Thoracic aorta (tissue), 2 donors: ENCODE results near the gene PKD1. TPM values are rescaled to one million over a fixed set of nuclear protein-coding genes. Genes with fewer than 3 reads are reported as not detected.
A peak's percentile ranks its signal among the peaks of the same experiment; 100 is the strongest.
"Not testable (repeated sequence)": the region's sequence is repeated elsewhere in the genome, so short reads cannot be mapped to it uniquely, and the experiment has no call there.

ENCODE experiments used
- ATAC-seq: fragments of 150-250 bp; one replicate; pipeline ENCODE4 v1.8.0; 2017; ENCODE audit warnings: low read depth; ENCODE audit not compliant: insufficient number of reproducible peaks, low FRiP score
- DNase-seq: peaks from one replicate; pipeline ENCODE4 v3.0.0-alpha.2; 2020; ENCODE audit warnings: low spot score
- H3K27ac ChIP-seq, 2 donors: fragments of 200-600 bp; sonication (generic); 1 replicate in 1 of 2; 2 replicates in 1 of 2; pipeline ENCODE4 v1.5.1; 2016; ENCODE audit warnings: mild to moderate bottlenecking in 2 of 2, moderate library complexity in 2 of 2
- H3K27me3 ChIP-seq: fragments of 200-600 bp; sonication (generic); replicated peaks from 2 replicates; pipeline ENCODE4 v1.6.0; 2016; ENCODE audit warnings: mild to moderate bottlenecking; ENCODE audit not compliant: insufficient read depth
- H3K36me3 ChIP-seq: fragments of 200-600 bp; sonication (generic); one replicate; pipeline ENCODE4 v1.5.1; 2016
- H3K4me1 ChIP-seq, 2 donors: fragments of 200-600 bp; sonication (generic); 1 replicate in 1 of 2; 2 replicates in 1 of 2; pipeline versions ENCODE4 v1.5.1 to v1.6.0; 2016; ENCODE audit warnings: low read depth in 2 of 2, mild to moderate bottlenecking in 1 of 2; ENCODE audit not compliant: control insufficient read depth in 1 of 2
- H3K4me3 ChIP-seq: fragments of 200-600 bp; sonication (generic); 2 replicates; pipeline ENCODE4 v1.5.1; 2016; ENCODE audit warnings: mild to moderate bottlenecking
- H3K9me3 ChIP-seq: fragments of 200-600 bp; sonication (generic); 2 replicates; pipeline ENCODE4 v1.5.1; 2016
- CTCF ChIP-seq: fragments of 200-600 bp; sonication (generic); IDR thresholded peaks from one replicate; pipeline ENCODE4 v1.5.1; 2019; ENCODE audit warnings: antibody characterized with exemption
- total RNA-seq, 2 donors: library from RNA; depleted of rRNA; stranded (reverse); fragments of >200 nt; gene quantifications; one replicate each; pipeline versions ENCODE4 v1.1.0 to v1.2.3, GENCODE V29; 2016

The PKD1 gene
- total RNA-seq, 2 donors from 2014 or later, result 838 to 1,071 TPM

GRCh38 chr16:2121853-2122252, 13.8 kb downstream of the PKD1 start:
- H3K4me1 ChIP-seq, result peaks cover 23 to 75% of the 10 kb centered on the region in 2 donors
- ATAC-seq (no peak), DNase-seq (no peak)
- H3K4me3 ChIP-seq, result peak overlapping the region; percentile 77
- H3K36me3 ChIP-seq, result peaks cover 6% of the 10 kb centered on the region
- H3K27ac ChIP-seq, result peak overlapping the region; percentile 92 to 100
- H3K27me3 ChIP-seq, result no peaks in the 10 kb centered on the region
- H3K9me3 ChIP-seq, result no peaks in the 10 kb centered on the region
- TF ChIP-seq CTCF, result no peak

- DNase-seq, result not testable (repeated sequence)
- ATAC-seq, result peak; percentile 48
- H3K4me1 ChIP-seq, result peaks cover 19 to 72% of the 10 kb centered on the region in 2 donors
These were observed 14.4 kb downstream of the PKD1 start for GRCh38 chr16:2121325-2121724.

GRCh38 chr16:2117960-2118722, 17.6 kb downstream of the PKD1 start:
- H3K27ac ChIP-seq, result not testable (repeated sequence)

More at GRCh38 chr16:2121325-2121724, 14.4 kb downstream of the PKD1 start:
- H3K36me3 ChIP-seq, H3K27me3 ChIP-seq, H3K9me3 ChIP-seq: not testable (repeated sequence)
- Histone ChIP-seq H3K27ac (peak overlapping the region; percentile 92 to 100), H3K4me3 (peak overlapping the region; percentile 77)
- TF ChIP-seq CTCF, result peak; percentile 47

GRCh38 chr16:2117341-2117740, 18.4 kb downstream of the PKD1 start:
- Histone ChIP-seq H3K36me3 (peaks cover 34% of the 10 kb centered on the region), H3K4me1 (peaks cover 7 to 39% of the 10 kb centered on the region in 2 donors)
- H3K27ac ChIP-seq, ATAC-seq, H3K27me3 ChIP-seq, DNase-seq, H3K9me3 ChIP-seq, H3K4me3 ChIP-seq: not testable (repeated sequence)

More at GRCh38 chr16:2117960-2118722, 17.6 kb downstream of the PKD1 start:
- Histone ChIP-seq H3K4me1 (peaks cover 7 to 47% of the 10 kb centered on the region in 2 donors), H3K36me3 (peaks cover 30% of the 10 kb centered on the region)
- not testable (repeated sequence) for H3K4me3 ChIP-seq, H3K9me3 ChIP-seq, H3K27me3 ChIP-seq, ATAC-seq, DNase-seq

- H3K9me3 ChIP-seq, DNase-seq, H3K27me3 ChIP-seq, ATAC-seq, H3K4me3 ChIP-seq, H3K27ac ChIP-seq: not testable (repeated sequence)
- Histone ChIP-seq H3K4me1 (peaks cover 7 to 30% of the 10 kb centered on the region in 2 donors), H3K36me3 (peaks cover 43% of the 10 kb centered on the region)
These were observed 19.3 kb downstream of the PKD1 start for GRCh38 chr16:2116428-2116827.

GRCh38 chr16:2115591-2115973, 20.1 kb downstream of the PKD1 start:
- Histone ChIP-seq H3K9me3 (no peaks in the 10 kb centered on the region), H3K4me3 (no peak overlapping the region), H3K27me3 (no peaks in the 10 kb centered on the region), H3K27ac (no peak overlapping the region), H3K4me1 (peaks cover 4 to 22% of the 10 kb centered on the region in 2 donors), H3K36me3 (peaks cover 49% of the 10 kb centered on the region)
- no peak for TF ChIP-seq CTCF
- ATAC-seq, result no peak
- no peak for DNase-seq

GRCh38 chr16:2114885-2115590, 20.7 kb downstream of the PKD1 start:
- Histone ChIP-seq H3K4me1 (peaks cover 0 to 17% of the 10 kb centered on the region in 2 donors), H3K36me3 (peaks cover 54% of the 10 kb centered on the region)
- ATAC-seq, H3K27ac ChIP-seq, H3K9me3 ChIP-seq, H3K4me3 ChIP-seq, DNase-seq, H3K27me3 ChIP-seq: not testable (repeated sequence)

GRCh38 chr16:2114225-2114624, 21.5 kb downstream of the PKD1 start:
- not testable (repeated sequence) for ATAC-seq, DNase-seq
- H3K36me3 ChIP-seq, result peaks cover 60% of the 10 kb centered on the region

GRCh38 chr16:2112539-2113106, 23.1 kb downstream of the PKD1 start:
- not testable (repeated sequence) for H3K27me3 ChIP-seq, DNase-seq, H3K4me3 ChIP-seq, H3K27ac ChIP-seq, H3K9me3 ChIP-seq, H3K4me1 ChIP-seq, ATAC-seq
- peaks cover 72% of the 10 kb centered on the region for H3K36me3 ChIP-seq

More at GRCh38 chr16:2114225-2114624, 21.5 kb downstream of the PKD1 start:
- H3K4me1 ChIP-seq, result peaks cover 0 to 14% of the 10 kb centered on the region in 2 donors
- H3K27me3 ChIP-seq, H3K27ac ChIP-seq, H3K9me3 ChIP-seq, H3K4me3 ChIP-seq: not testable (repeated sequence)
